Thoracic aorta (tissue), 2 donors: ENCODE results near the gene CPNE8. TPM values are rescaled to one million over a fixed set of nuclear protein-coding genes. Genes with fewer than 3 reads are reported as not detected.

Source experiments
- ATAC-seq: fragments of 150-250 bp; one replicate; pipeline ENCODE4 v1.8.0; 2017; ENCODE audit warnings: low read depth; ENCODE audit not compliant: insufficient number of reproducible peaks, low FRiP score
- DNase-seq: peaks from one replicate; pipeline ENCODE4 v3.0.0-alpha.2; 2020; ENCODE audit warnings: low spot score
- H3K27ac ChIP-seq, 2 donors: fragments of 200-600 bp; sonication (generic); 1 replicate in 1 of 2; 2 replicates in 1 of 2; pipeline ENCODE4 v1.5.1; 2016; ENCODE audit warnings: mild to moderate bottlenecking in 2 of 2, moderate library complexity in 2 of 2
- H3K27me3 ChIP-seq: fragments of 200-600 bp; sonication (generic); replicated peaks from 2 replicates; pipeline ENCODE4 v1.6.0; 2016; ENCODE audit warnings: mild to moderate bottlenecking; ENCODE audit not compliant: insufficient read depth
- H3K36me3 ChIP-seq: fragments of 200-600 bp; sonication (generic); one replicate; pipeline ENCODE4 v1.5.1; 2016
- H3K4me1 ChIP-seq, 2 donors: fragments of 200-600 bp; sonication (generic); 1 replicate in 1 of 2; 2 replicates in 1 of 2; pipeline versions ENCODE4 v1.5.1 to v1.6.0; 2016; ENCODE audit warnings: low read depth in 2 of 2, mild to moderate bottlenecking in 1 of 2; ENCODE audit not compliant: control insufficient read depth in 1 of 2
- H3K4me3 ChIP-seq: fragments of 200-600 bp; sonication (generic); 2 replicates; pipeline ENCODE4 v1.5.1; 2016; ENCODE audit warnings: mild to moderate bottlenecking
- H3K9me3 ChIP-seq: fragments of 200-600 bp; sonication (generic); 2 replicates; pipeline ENCODE4 v1.5.1; 2016
- total RNA-seq, 2 donors: library from RNA; depleted of rRNA; stranded (reverse); fragments of >200 nt; gene quantifications; one replicate each; pipeline versions ENCODE4 v1.1.0 to v1.2.3, GENCODE V29; 2016
- TF ChIP-seq, protein P1 (sequence below): fragments of 200-600 bp; sonication (generic); IDR thresholded peaks from one replicate; pipeline ENCODE4 v1.5.1; 2019; ENCODE audit warnings: antibody characterized with exemption

CPNE8 gene
- total RNA-seq, 2 donors from 2014 or later = 14.1 to 42.4 TPM

DNA sequence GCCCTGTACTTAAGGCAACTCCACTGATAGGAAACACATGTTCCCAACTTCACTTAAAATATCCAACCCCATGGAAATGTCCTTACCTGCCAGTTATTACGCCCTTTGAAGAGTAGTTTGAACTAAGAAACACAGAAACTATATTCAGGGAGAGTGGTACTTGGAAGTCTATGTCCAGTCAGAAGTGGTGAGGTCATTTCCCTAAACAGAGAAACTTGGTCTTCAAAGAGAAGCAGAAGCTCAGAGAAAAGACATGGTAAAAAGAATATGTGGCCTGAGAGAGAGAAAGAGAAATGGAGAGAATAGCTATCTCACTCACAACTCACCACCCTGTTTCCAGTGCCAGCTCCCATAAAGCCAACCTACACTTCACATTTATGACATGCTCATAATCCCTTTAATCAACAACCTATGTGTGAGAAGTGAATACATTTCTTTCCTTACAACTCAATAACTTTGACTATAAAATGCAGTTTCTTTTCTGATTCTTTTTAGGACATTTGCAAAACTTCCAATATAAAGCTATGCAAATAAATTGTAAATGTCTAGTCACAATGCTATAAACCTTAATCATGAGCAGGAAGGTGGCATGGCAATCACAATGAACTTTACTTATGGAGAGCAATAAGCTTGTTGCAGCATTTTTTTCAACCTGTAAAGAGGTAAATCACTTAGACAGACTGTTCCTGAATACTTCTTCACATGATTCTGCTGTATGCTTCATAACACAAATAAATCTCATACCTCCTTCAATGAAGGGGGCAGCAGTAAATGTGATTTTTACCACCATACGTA, 67.1 kb downstream of the CPNE8 start:
- H3K4me3 ChIP-seq = no peak overlapping the region
- H3K27ac ChIP-seq = no peak overlapping the region
- DNase-seq (no peak), ATAC-seq (no peak)
- no peaks in the 10 kb centered on the region for H3K4me1 ChIP-seq
- no peaks in the 10 kb centered on the region for H3K27me3 ChIP-seq
- no peaks in the 10 kb centered on the region for H3K36me3 ChIP-seq
- H3K9me3 ChIP-seq = no peaks in the 10 kb centered on the region
- TF ChIP-seq, protein P1, sequence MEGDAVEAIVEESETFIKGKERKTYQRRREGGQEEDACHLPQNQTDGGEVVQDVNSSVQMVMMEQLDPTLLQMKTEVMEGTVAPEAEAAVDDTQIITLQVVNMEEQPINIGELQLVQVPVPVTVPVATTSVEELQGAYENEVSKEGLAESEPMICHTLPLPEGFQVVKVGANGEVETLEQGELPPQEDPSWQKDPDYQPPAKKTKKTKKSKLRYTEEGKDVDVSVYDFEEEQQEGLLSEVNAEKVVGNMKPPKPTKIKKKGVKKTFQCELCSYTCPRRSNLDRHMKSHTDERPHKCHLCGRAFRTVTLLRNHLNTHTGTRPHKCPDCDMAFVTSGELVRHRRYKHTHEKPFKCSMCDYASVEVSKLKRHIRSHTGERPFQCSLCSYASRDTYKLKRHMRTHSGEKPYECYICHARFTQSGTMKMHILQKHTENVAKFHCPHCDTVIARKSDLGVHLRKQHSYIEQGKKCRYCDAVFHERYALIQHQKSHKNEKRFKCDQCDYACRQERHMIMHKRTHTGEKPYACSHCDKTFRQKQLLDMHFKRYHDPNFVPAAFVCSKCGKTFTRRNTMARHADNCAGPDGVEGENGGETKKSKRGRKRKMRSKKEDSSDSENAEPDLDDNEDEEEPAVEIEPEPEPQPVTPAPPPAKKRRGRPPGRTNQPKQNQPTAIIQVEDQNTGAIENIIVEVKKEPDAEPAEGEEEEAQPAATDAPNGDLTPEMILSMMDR = no peak

DNA sequence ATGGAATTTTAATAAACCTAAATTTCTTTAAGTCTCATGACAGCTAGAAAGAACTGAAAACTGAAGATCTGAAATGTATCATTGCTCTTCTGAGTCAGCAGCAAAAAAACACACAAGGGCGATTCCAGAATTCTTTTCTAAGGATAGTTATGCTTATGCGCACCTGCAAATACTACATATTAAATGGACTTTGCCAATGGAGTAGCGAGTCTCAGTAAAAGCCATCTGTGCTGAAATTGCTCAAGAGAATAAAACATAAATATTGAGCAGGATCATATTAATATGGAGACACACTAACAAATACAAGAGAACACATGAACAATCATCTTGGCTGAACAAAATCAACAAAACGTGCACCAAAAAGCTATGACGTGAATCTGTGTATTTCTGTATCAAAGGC, 73.7 kb downstream of the CPNE8 start:
- TF ChIP-seq, protein P1 = no peak
- Histone ChIP-seq H3K9me3 (no peaks in the 10 kb centered on the region), H3K27ac (no peak overlapping the region), H3K36me3 (no peaks in the 10 kb centered on the region), H3K27me3 (no peaks in the 10 kb centered on the region), H3K4me3 (no peak overlapping the region), H3K4me1 (no peaks in the 10 kb centered on the region)
- ATAC-seq (no peak), DNase-seq (no peak)

DNA sequence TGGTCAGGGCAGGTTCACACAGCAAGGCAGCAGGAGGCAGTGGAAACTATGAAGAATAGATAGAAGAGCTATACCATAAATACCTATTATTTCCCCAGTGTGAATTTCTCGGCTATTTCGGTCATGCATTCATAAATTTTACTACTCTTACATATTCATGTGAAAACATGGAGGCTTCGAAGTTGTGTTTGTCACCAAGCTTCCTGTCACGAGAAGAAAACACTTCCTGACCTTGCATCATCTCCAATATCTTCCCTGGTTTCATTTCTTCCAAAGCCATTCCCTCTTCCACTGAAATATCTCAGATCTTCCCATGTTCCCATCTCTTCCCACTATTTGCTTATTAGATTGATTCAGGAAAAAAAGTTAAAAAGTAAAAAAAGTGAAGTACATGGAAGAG, 80.4 kb downstream of the CPNE8 start:
- H3K36me3 ChIP-seq = no peaks in the 10 kb centered on the region
- H3K27ac ChIP-seq = no peak overlapping the region
- ATAC-seq = no peak
- H3K27me3 ChIP-seq = no peaks in the 10 kb centered on the region
- H3K9me3 ChIP-seq = no peaks in the 10 kb centered on the region
- no peak overlapping the region for H3K4me3 ChIP-seq
- DNase-seq = no peak
- no peaks in the 10 kb centered on the region for H3K4me1 ChIP-seq
- TF ChIP-seq, protein P1 = no peak

DNA sequence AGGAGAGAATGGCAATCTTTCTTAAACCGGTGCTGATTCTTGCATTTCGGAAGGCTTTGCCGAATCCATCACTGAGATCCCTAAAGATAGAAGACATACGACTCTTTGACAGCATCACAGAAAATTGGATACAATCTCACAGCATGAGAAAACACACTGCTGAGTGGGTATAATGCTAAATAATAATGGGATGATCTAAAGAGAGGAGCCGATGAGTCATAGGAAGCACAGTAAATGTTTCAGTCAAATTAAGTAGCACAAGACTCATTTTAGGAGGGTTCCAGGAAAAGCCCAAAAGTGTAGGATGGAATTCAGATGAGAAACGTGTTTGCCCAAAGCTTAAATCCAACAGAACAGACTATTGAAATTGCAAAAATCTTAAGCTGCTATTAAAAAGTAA, 81.7 kb downstream of the CPNE8 start:
- Histone ChIP-seq H3K36me3 (no peaks in the 10 kb centered on the region), H3K27ac (no peak overlapping the region), H3K27me3 (no peaks in the 10 kb centered on the region), H3K4me3 (no peak overlapping the region), H3K9me3 (no peaks in the 10 kb centered on the region), H3K4me1 (no peaks in the 10 kb centered on the region)
- TF ChIP-seq, protein P1 = no peak
- no peak for ATAC-seq
- DNase-seq = no peak

DNA sequence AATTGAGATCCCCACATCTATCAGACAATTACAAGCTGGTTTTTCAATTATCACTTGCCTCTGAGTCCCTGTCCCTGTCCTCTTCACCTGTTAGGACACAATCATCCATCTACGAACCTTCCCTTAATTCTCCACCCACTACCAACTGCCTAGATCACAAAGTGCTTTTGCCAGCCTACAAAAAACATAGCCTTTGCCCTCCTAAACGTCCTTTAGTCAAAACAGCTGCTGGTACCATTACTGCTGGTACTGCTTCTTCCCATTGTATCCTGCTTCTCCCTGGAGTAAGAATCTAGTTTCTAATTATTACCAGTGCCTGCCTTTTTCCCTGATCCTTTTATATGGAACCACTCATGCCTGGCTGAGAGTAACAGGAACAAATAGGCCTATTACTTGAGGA, 82.1 kb downstream of the CPNE8 start:
- ATAC-seq = no peak
- Histone ChIP-seq H3K27me3 (no peaks in the 10 kb centered on the region), H3K27ac (no peak overlapping the region), H3K9me3 (no peaks in the 10 kb centered on the region), H3K4me1 (no peaks in the 10 kb centered on the region), H3K36me3 (no peaks in the 10 kb centered on the region), H3K4me3 (no peak overlapping the region)
- TF ChIP-seq, protein P1 = no peak
- DNase-seq = no peak
